ENCODE results near the gene PIAS2.

- TF ChIP-seq CTCF (IDR thresholded peaks at IDR 0.05) (no peak), POLR2A (IDR thresholded peaks at IDR 0.05) (no peak)
These were observed 28.3 kb downstream of the PIAS2 start for GRCh38 chr18:46888965-46889364.
